ENCODE data around the gene GLUL.

The GLUL gene

DNA sequence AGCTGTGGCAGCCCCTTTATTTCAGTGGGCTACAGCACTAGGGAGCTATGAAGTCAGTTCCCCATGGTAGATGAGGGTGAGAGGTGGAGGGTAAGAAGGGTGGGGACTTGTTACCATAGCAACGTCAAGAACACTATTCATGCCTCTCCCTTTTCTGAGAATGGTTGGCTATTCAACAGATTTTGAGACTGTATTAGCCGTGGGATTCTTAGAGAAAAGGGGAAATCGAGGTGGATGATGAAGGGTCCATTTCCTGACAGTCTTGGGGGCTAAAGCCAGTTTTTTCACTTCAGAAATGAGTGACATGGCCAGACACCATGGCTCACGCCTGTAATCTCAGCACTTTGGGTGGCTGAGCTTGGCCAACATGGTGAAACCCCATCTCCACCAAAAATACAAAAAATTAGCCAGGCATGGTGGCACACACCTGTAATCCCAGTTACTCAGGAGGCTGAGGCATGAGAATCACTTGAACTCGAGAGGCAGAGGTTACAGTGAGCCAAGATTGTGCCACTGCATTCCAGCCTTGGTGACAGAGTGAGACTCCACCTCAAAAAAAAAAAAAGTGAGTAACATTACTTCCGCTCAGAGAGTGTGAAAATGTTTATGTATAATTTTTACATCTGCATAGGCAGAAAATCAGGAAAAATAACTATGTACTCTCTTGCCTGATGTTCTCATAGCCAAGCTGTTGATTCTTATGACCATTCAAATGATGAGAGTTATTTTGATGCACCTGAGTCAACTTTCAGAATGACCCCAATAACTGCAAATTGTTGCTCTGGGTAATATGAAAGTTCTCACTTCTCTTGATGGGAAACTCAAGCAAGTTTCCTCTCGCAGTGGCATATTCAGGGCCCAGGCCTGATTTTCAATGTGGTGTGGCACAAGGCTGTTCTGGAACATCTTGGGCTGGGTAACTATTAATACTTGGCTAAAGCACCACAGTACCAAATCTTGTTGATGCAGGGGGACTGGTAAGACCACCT, 35.1 kb upstream of the GLUL start:
- Histone ChIP-seq H4K20me1 (ENCODE audit: insufficient read depth, low read length) (no peaks in the 10 kb centered on the region), H3K9me3 (ENCODE audit: insufficient read depth, low read length, severe bottlenecking) (no peaks in the 10 kb centered on the region), H3K27ac (ENCODE audit: low read length) (no peak overlapping the region), H3K4me2 (ENCODE audit: insufficient read depth, low read length) (no peak overlapping the region), H2AFZ (ENCODE audit: low read depth, low read length) (no peak overlapping the region), H3K9ac (ENCODE audit: low read depth, low read length) (no peak overlapping the region), H3K27me3 (ENCODE audit: insufficient read depth, low read length, poor library complexity) (no peaks in the 10 kb centered on the region), H3K4me3 (ENCODE audit: low read depth in 1 of 2, low read length in 2 of 2) (no peak overlapping the region), H3K36me3 (ENCODE audit: insufficient read depth, low read length) (no peaks in the 10 kb centered on the region), H3K79me2 (ENCODE audit: insufficient read depth, low read length) (no peaks in the 10 kb centered on the region), H3K4me1 (ENCODE audit: insufficient read depth, low read length) (peaks cover 18% of the 10 kb centered on the region)
- DNase-seq = no peak
- TF ChIP-seq, protein P1, sequence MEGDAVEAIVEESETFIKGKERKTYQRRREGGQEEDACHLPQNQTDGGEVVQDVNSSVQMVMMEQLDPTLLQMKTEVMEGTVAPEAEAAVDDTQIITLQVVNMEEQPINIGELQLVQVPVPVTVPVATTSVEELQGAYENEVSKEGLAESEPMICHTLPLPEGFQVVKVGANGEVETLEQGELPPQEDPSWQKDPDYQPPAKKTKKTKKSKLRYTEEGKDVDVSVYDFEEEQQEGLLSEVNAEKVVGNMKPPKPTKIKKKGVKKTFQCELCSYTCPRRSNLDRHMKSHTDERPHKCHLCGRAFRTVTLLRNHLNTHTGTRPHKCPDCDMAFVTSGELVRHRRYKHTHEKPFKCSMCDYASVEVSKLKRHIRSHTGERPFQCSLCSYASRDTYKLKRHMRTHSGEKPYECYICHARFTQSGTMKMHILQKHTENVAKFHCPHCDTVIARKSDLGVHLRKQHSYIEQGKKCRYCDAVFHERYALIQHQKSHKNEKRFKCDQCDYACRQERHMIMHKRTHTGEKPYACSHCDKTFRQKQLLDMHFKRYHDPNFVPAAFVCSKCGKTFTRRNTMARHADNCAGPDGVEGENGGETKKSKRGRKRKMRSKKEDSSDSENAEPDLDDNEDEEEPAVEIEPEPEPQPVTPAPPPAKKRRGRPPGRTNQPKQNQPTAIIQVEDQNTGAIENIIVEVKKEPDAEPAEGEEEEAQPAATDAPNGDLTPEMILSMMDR (IDR thresholded peaks at IDR 0.05; ENCODE audit: borderline replicate concordance, extremely low read depth, low read length, poor library complexity, severe bottlenecking) = no peak
- no peak for TF ChIP-seq EZH2 (IDR thresholded peaks at IDR 0.05; ENCODE audit: borderline replicate concordance, low read depth, low read length, severe bottlenecking)
- ATAC-seq (ENCODE audit: insufficient read depth, low read depth) = no peak

- no peak overlapping the region for H3K27ac ChIP-seq (ENCODE audit: low read length)
- H3K79me2 ChIP-seq (ENCODE audit: insufficient read depth, low read length) = no peaks in the 10 kb centered on the region
- ATAC-seq (ENCODE audit: insufficient read depth, low read depth) = no peak; the same call in 2 of the 3 replicates
- H3K36me3 ChIP-seq (ENCODE audit: insufficient read depth, low read length) = no peaks in the 10 kb centered on the region
- H3K4me3 ChIP-seq (ENCODE audit: low read depth in 1 of 2, low read length in 2 of 2) = no peak overlapping the region
- peaks cover 3% of the 10 kb centered on the region for H3K27me3 ChIP-seq (ENCODE audit: insufficient read depth, low read length, poor library complexity)
- H3K9ac ChIP-seq (ENCODE audit: low read depth, low read length) = no peak overlapping the region
- H3K4me2 ChIP-seq (ENCODE audit: insufficient read depth, low read length) = no peak overlapping the region
- TF ChIP-seq, protein P1 (IDR thresholded peaks at IDR 0.05; ENCODE audit: borderline replicate concordance, extremely low read depth, low read length, poor library complexity, severe bottlenecking) = no peak
- no peak for TF ChIP-seq EZH2 (IDR thresholded peaks at IDR 0.05; ENCODE audit: borderline replicate concordance, low read depth, low read length, severe bottlenecking)
- DNase-seq = no peak
- no peaks in the 10 kb centered on the region for H4K20me1 ChIP-seq (ENCODE audit: insufficient read depth, low read length)
- H3K4me1 ChIP-seq (ENCODE audit: insufficient read depth, low read length) = no peaks in the 10 kb centered on the region
- no peaks in the 10 kb centered on the region for H3K9me3 ChIP-seq (ENCODE audit: insufficient read depth, low read length, severe bottlenecking)
- no peak overlapping the region for H2AFZ ChIP-seq (ENCODE audit: low read depth, low read length)
These were observed 24.2 kb upstream of the GLUL start for GRCh38 chr1:182415789-182416188.

DNA sequence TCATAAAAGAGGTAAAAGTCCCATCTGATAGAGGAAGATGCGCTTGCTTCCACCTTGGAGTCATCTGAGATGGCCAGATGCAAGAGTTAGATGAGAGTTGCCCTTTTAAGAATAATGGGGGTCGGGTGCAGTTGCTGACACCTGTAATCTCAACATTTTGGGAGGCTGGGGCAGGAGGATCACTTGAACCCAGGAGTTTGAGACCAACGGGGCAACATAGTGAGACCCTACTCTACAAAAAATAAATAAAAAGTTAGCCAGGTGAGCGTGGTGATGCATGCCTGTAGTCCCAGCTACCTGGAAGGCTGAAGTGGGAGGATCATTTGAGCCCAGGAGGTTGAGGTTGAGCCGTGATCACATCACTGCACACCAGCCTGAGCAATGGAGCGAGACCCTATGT, 22.4 kb upstream of the GLUL start:
- ATAC-seq (ENCODE audit: insufficient read depth, low read depth) = no peak
- Histone ChIP-seq H2AFZ (ENCODE audit: low read depth, low read length) (no peak overlapping the region), H3K4me2 (ENCODE audit: insufficient read depth, low read length) (no peak overlapping the region), H3K9me3 (ENCODE audit: insufficient read depth, low read length, severe bottlenecking) (no peaks in the 10 kb centered on the region), H3K27ac (ENCODE audit: low read length) (no peak overlapping the region), H4K20me1 (ENCODE audit: insufficient read depth, low read length) (no peaks in the 10 kb centered on the region), H3K27me3 (ENCODE audit: insufficient read depth, low read length, poor library complexity) (peaks cover 3% of the 10 kb centered on the region), H3K4me1 (ENCODE audit: insufficient read depth, low read length) (no peaks in the 10 kb centered on the region), H3K79me2 (ENCODE audit: insufficient read depth, low read length) (no peaks in the 10 kb centered on the region), H3K36me3 (ENCODE audit: insufficient read depth, low read length) (no peaks in the 10 kb centered on the region), H3K9ac (ENCODE audit: low read depth, low read length) (no peak overlapping the region), H3K4me3 (ENCODE audit: low read depth in 1 of 2, low read length in 2 of 2) (no peak overlapping the region)
- TF ChIP-seq, protein P1 (IDR thresholded peaks at IDR 0.05; ENCODE audit: borderline replicate concordance, extremely low read depth, low read length, poor library complexity, severe bottlenecking) = no peak
- no peak for TF ChIP-seq EZH2 (IDR thresholded peaks at IDR 0.05; ENCODE audit: borderline replicate concordance, low read depth, low read length, severe bottlenecking)
- DNase-seq = no peak

Data from DND-41 (cell line).